Liver (tissue), 9 donors: Measurements from ENCODE around the gene TICAM2. TPM values are rescaled to one million over a fixed set of nuclear protein-coding genes. Genes with fewer than 3 reads are reported as not detected.

ENCODE experiments used
- DNase-seq: peaks from one replicate; pipeline ENCODE4 v3.0.0-alpha.2; 2017; ENCODE audit warnings: low spot score
- H3K27ac ChIP-seq, 2 donors: one replicate each; pipeline ENCODE4 v1.7.0; 2013; ENCODE audit warnings: inconsistent platforms in 2 of 2, low read length in 2 of 2, control low read depth in 1 of 2, low read depth in 1 of 2, mild to moderate bottlenecking in 1 of 2
- H3K27me3 ChIP-seq, 4 donors: one replicate each; pipeline versions ENCODE4 v1.6.1 to v1.7.0; 2013; ENCODE audit warnings: low read length in 3 of 4, inconsistent platforms in 1 of 4, mild to moderate bottlenecking in 1 of 4, moderate library complexity in 1 of 4; ENCODE audit not compliant: control insufficient read depth in 4 of 4, insufficient read depth in 4 of 4
- H3K36me3 ChIP-seq, 4 donors: one replicate each; pipeline versions ENCODE4 v1.6.1 to v1.7.0; 2013; ENCODE audit warnings: low read length in 3 of 4, mild to moderate bottlenecking in 3 of 4, low read depth in 1 of 4, moderate library complexity in 1 of 4; ENCODE audit not compliant: control insufficient read depth in 4 of 4, insufficient read depth in 3 of 4
- H3K4me1 ChIP-seq, 4 donors: one replicate each; pipeline versions ENCODE4 v1.6.1 to v1.7.0; 2013; ENCODE audit warnings: low read length in 3 of 4, mild to moderate bottlenecking in 3 of 4, moderate library complexity in 1 of 4; ENCODE audit not compliant: control insufficient read depth in 4 of 4, insufficient read depth in 4 of 4
- H3K4me3 ChIP-seq, 3 donors: one replicate each; pipeline versions ENCODE4 v1.6.1 to v1.7.0; 2013; ENCODE audit warnings: low read length in 3 of 3, control low read depth in 1 of 3, low read depth in 1 of 3, mild to moderate bottlenecking in 1 of 3
- H3K9ac ChIP-seq, 2 donors: one replicate each; pipeline ENCODE4 v1.7.0; 2013; ENCODE audit warnings: low read length in 2 of 2, mild to moderate bottlenecking in 2 of 2, moderate library complexity in 2 of 2, control low read depth in 1 of 2, low read depth in 1 of 2
- H3K9me3 ChIP-seq, 4 donors: one replicate each; pipeline versions ENCODE4 v1.6.1 to v1.7.0; 2013; ENCODE audit warnings: low read length in 3 of 4; ENCODE audit not compliant: control insufficient read depth in 4 of 4
- EGR1 ChIP-seq, 2 donors: IDR thresholded peaks; 2 replicates each; pipeline ENCODE4 v1.6.1; 2016 to 2018; ENCODE audit warnings: antibody characterized with exemption in 2 of 2, low read depth in 2 of 2
- FOXA1 ChIP-seq: IDR thresholded peaks from 2 replicates; pipeline ENCODE4 v1.6.1; 2016; ENCODE audit warnings: antibody characterized with exemption
- FOXA2 ChIP-seq: IDR thresholded peaks from 2 replicates; pipeline ENCODE4 v1.6.1; 2016; ENCODE audit warnings: antibody characterized with exemption
- GABPA ChIP-seq, 2 donors: IDR thresholded peaks in 1 of 2; conservative IDR thresholded peaks in 1 of 2; 2 replicates each; pipeline ENCODE4 v1.6.1; 2016; ENCODE audit warnings: antibody characterized with exemption in 2 of 2, mild to moderate bottlenecking in 1 of 2, moderate library complexity in 1 of 2
- HNF4A ChIP-seq, 2 donors: conservative IDR thresholded peaks; 2 replicates each; pipeline ENCODE4 v1.6.1; 2016; ENCODE audit warnings: antibody characterized with exemption in 2 of 2, mild to moderate bottlenecking in 2 of 2
- HNF4G ChIP-seq: IDR thresholded peaks from 2 replicates; pipeline ENCODE4 v1.6.1; 2016; ENCODE audit warnings: antibody characterized with exemption
- JUND ChIP-seq, 2 donors: IDR thresholded peaks; 2 replicates each; pipeline ENCODE4 v1.6.1; 2016; ENCODE audit warnings: antibody characterized with exemption in 2 of 2
- NR2F2 ChIP-seq: IDR thresholded peaks from 2 replicates; pipeline ENCODE4 v1.6.1; 2016; ENCODE audit warnings: antibody characterized with exemption
- RAD21 ChIP-seq, 2 donors: IDR thresholded peaks; 2 replicates each; pipeline ENCODE4 v1.6.1; 2016; ENCODE audit warnings: antibody characterized with exemption in 2 of 2, mild to moderate bottlenecking in 2 of 2
- RXRA ChIP-seq, 2 donors: IDR thresholded peaks; 2 replicates each; pipeline ENCODE4 v1.6.1; 2017 to 2018; ENCODE audit warnings: antibody characterized with exemption in 2 of 2, mild to moderate bottlenecking in 1 of 2
- SP1 ChIP-seq: IDR thresholded peaks from 2 replicates; pipeline ENCODE4 v1.6.1; 2018; ENCODE audit warnings: antibody characterized with exemption, mild to moderate bottlenecking
- TAF1 ChIP-seq: conservative IDR thresholded peaks from 2 replicates; pipeline ENCODE4 v1.6.1; 2016; ENCODE audit warnings: antibody characterized with exemption, mild to moderate bottlenecking
- YY1 ChIP-seq: IDR thresholded peaks from 2 replicates; pipeline ENCODE4 v1.6.1; 2016; ENCODE audit warnings: antibody characterized with exemption, mild to moderate bottlenecking
- WGBS: extraction: QIAGEN DNeasy Blood & Tissue Kit; methylation state at CpG from one replicate; pipeline ENCODE4 v1.1.7; 2013; 5-methylcytosine and 5-hydroxymethylcytosine counted together
- polyA plus RNA-seq, 2 donors: library from polyadenylated mRNA; stranded (reverse) in 1 of 2; unstranded in 1 of 2; fragments of 200-250 nt in 1 of 2; fragments of >200 nt in 1 of 2; fragmentation: Nextera tagmentation in 1 of 2; extraction: Ambion mirVana in 1 of 2; gene quantifications; one replicate each; pipeline versions ENCODE4 v1.2.1 to v1.2.3, GENCODE V29; 2013 to 2015
- total RNA-seq, 2 donors: library from RNA; depleted of rRNA; stranded (reverse); fragments of >200 nt; gene quantifications; one replicate each; pipeline ENCODE4 v1.2.3, GENCODE V29; 2014
- TF ChIP-seq, protein P1 (sequence below): fragments of 150-350 bp; IDR thresholded peaks from 2 replicates; pipeline ENCODE4 v1.5.1; 2017; ENCODE audit warnings: improper control_type of control experiment, low read depth, low read length; ENCODE audit not compliant: missing input control
- TF ChIP-seq, protein P2 (sequence below): IDR thresholded peaks from 2 replicates; pipeline ENCODE4 v1.6.1; 2016; ENCODE audit warnings: antibody characterized with exemption
- TF ChIP-seq, protein P3 (sequence below): IDR thresholded peaks from 2 replicates; pipeline ENCODE4 v1.6.1; 2016; ENCODE audit warnings: antibody characterized with exemption, mild to moderate bottlenecking
- TF ChIP-seq, protein P4 (sequence below): IDR thresholded peaks from 2 replicates; pipeline ENCODE4 v1.6.1; 2016; ENCODE audit warnings: antibody characterized with exemption
- TF ChIP-seq, protein P5 (sequence below): IDR thresholded peaks from 2 replicates; pipeline ENCODE4 v1.6.1; 2016; ENCODE audit warnings: antibody characterized with exemption
- donor health status: healthy.
- donor health status: healthy.
- donor health status: healthy.
- donor health status: healthy.
- donor health status: healthy.

Gene TICAM2
- total and polyA plus RNA-seq, 4 donors = 0.50 to 1.5 (median 0.95) TPM

DNA sequence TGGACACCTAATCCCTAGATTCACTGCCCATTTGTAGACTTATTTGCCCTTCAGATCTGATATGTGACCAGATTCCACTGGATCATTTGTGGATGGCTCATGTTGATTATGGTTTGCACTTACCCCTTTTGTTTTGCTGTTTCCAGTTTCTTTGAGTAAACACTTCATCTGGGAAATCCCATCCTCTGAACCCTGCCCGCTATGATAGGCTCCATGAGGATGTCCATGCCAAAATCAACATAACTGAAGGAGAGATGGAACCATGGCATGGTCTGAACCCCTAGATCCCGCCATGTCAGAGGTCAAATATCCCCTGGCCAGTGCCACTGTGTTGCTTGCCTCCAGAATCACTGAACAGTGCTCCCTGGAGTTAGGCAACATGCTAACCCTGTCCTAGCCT, 46.0 kb downstream of the TICAM2 start:
- H3K9ac ChIP-seq = no peak overlapping the region
- TF ChIP-seq NR2F2 (no peak), SP1 (no peak), FOXA2 (peak; percentile 43), GABPA (IDR thresholded peaks at IDR 0.05 in 1 of 2, conservative IDR thresholded peaks at IDR 0.05 in 1 of 2) (no peak), RAD21 (IDR thresholded peaks at IDR 0.05) (no peak), HNF4A (conservative IDR thresholded peaks at IDR 0.05) (peak; percentile 37 to 40), TAF1 (no peak), EGR1 (IDR thresholded peaks at IDR 0.05; ENCODE audit: low read depth in 2 of 2) (no peak), RXRA (IDR thresholded peaks at IDR 0.05) (peak in 1 of 2 donors; percentile 45)
- TF ChIP-seq, protein P1, sequence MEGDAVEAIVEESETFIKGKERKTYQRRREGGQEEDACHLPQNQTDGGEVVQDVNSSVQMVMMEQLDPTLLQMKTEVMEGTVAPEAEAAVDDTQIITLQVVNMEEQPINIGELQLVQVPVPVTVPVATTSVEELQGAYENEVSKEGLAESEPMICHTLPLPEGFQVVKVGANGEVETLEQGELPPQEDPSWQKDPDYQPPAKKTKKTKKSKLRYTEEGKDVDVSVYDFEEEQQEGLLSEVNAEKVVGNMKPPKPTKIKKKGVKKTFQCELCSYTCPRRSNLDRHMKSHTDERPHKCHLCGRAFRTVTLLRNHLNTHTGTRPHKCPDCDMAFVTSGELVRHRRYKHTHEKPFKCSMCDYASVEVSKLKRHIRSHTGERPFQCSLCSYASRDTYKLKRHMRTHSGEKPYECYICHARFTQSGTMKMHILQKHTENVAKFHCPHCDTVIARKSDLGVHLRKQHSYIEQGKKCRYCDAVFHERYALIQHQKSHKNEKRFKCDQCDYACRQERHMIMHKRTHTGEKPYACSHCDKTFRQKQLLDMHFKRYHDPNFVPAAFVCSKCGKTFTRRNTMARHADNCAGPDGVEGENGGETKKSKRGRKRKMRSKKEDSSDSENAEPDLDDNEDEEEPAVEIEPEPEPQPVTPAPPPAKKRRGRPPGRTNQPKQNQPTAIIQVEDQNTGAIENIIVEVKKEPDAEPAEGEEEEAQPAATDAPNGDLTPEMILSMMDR = no peak
- TF ChIP-seq, protein P2, sequence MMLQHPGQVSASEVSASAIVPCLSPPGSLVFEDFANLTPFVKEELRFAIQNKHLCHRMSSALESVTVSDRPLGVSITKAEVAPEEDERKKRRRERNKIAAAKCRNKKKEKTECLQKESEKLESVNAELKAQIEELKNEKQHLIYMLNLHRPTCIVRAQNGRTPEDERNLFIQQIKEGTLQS = no peak
- TF ChIP-seq, protein P3, sequence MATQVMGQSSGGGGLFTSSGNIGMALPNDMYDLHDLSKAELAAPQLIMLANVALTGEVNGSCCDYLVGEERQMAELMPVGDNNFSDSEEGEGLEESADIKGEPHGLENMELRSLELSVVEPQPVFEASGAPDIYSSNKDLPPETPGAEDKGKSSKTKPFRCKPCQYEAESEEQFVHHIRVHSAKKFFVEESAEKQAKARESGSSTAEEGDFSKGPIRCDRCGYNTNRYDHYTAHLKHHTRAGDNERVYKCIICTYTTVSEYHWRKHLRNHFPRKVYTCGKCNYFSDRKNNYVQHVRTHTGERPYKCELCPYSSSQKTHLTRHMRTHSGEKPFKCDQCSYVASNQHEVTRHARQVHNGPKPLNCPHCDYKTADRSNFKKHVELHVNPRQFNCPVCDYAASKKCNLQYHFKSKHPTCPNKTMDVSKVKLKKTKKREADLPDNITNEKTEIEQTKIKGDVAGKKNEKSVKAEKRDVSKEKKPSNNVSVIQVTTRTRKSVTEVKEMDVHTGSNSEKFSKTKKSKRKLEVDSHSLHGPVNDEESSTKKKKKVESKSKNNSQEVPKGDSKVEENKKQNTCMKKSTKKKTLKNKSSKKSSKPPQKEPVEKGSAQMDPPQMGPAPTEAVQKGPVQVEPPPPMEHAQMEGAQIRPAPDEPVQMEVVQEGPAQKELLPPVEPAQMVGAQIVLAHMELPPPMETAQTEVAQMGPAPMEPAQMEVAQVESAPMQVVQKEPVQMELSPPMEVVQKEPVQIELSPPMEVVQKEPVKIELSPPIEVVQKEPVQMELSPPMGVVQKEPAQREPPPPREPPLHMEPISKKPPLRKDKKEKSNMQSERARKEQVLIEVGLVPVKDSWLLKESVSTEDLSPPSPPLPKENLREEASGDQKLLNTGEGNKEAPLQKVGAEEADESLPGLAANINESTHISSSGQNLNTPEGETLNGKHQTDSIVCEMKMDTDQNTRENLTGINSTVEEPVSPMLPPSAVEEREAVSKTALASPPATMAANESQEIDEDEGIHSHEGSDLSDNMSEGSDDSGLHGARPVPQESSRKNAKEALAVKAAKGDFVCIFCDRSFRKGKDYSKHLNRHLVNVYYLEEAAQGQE = no peak
- no peaks in the 10 kb centered on the region for H3K36me3 ChIP-seq
- H3K4me3 ChIP-seq = no peak overlapping the region
- no peaks in the 10 kb centered on the region for H3K27me3 ChIP-seq
- H3K27ac ChIP-seq = no peak overlapping the region
- DNase-seq = no peak
- WGBS = 39% methylated on average over 2 of the region's 2 CpGs
- H3K4me1 ChIP-seq = peaks cover 0 to 21% (median 10%) of the 10 kb centered on the region in 4 donors
- no peaks in the 10 kb centered on the region for H3K9me3 ChIP-seq

DNA sequence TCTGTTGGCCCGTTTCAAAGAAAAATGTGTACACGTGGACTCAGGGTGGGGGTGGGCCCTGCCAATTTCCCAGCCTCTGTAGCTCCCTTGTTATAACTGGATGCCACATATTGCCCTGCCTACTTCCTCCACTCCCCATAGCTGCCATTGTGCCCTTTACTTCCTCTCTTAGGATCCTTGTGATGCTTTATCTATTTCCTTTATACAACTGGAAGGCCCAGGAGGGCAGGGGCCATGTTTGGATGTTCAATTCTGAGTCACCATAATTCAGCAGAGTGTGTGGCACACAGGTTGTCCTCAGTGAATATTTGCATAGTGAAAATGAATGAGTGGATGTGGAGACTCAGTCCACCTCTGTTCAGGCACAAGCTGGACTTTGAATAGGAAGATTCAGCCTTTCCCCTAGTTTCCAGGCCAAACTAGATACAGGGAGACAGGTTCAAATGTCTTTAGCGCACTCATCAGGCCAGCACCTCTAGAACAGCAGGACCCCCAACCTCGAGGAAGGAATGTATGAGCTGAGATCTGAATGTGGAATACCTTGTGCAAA, 47.1 kb downstream of the TICAM2 start:
- Histone ChIP-seq H3K9ac (no peak overlapping the region), H3K27ac (no peak overlapping the region), H3K4me1 (peaks cover 0 to 21% (median 10%) of the 10 kb centered on the region in 4 donors), H3K36me3 (no peaks in the 10 kb centered on the region), H3K9me3 (no peaks in the 10 kb centered on the region), H3K27me3 (no peaks in the 10 kb centered on the region), H3K4me3 (no peak overlapping the region)
- 86% methylated on average over 4 of the region's 4 CpGs for WGBS
- DNase-seq = no peak
- TF ChIP-seq RXRA (IDR thresholded peaks at IDR 0.05) (peak in 1 of 2 donors; percentile 65), NR2F2 (no peak), HNF4A (conservative IDR thresholded peaks at IDR 0.05) (peak; percentile 57 to 74), HNF4G (no peak), EGR1 (IDR thresholded peaks at IDR 0.05; ENCODE audit: low read depth in 2 of 2) (no peak), JUND (IDR thresholded peaks at IDR 0.05) (peak in 1 of 2 donors; percentile 43), YY1 (no peak), TAF1 (no peak), RAD21 (IDR thresholded peaks at IDR 0.05) (no peak), GABPA (IDR thresholded peaks at IDR 0.05 in 1 of 2, conservative IDR thresholded peaks at IDR 0.05 in 1 of 2) (no peak), FOXA1 (no peak), SP1 (peak; percentile 24), FOXA2 (no peak)
- TF ChIP-seq, protein P2 = no peak
- TF ChIP-seq, protein P4, sequence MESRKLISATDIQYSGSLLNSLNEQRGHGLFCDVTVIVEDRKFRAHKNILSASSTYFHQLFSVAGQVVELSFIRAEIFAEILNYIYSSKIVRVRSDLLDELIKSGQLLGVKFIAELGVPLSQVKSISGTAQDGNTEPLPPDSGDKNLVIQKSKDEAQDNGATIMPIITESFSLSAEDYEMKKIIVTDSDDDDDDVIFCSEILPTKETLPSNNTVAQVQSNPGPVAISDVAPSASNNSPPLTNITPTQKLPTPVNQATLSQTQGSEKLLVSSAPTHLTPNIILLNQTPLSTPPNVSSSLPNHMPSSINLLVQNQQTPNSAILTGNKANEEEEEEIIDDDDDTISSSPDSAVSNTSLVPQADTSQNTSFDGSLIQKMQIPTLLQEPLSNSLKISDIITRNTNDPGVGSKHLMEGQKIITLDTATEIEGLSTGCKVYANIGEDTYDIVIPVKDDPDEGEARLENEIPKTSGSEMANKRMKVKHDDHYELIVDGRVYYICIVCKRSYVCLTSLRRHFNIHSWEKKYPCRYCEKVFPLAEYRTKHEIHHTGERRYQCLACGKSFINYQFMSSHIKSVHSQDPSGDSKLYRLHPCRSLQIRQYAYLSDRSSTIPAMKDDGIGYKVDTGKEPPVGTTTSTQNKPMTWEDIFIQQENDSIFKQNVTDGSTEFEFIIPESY = no peak
- TF ChIP-seq, protein P5, sequence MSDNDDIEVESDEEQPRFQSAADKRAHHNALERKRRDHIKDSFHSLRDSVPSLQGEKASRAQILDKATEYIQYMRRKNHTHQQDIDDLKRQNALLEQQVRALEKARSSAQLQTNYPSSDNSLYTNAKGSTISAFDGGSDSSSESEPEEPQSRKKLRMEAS = no peak
- TF ChIP-seq, protein P3 = no peak
